Thoracic aorta (tissue), 2 donors: Measurements from ENCODE around the gene COLEC12. TPM values are rescaled to one million over a fixed set of nuclear protein-coding genes. Genes with fewer than 3 reads are reported as not detected.

Experiments used
- ATAC-seq: fragments of 150-250 bp; one replicate; pipeline ENCODE4 v1.8.0; 2017; ENCODE audit warnings: low read depth; ENCODE audit not compliant: insufficient number of reproducible peaks, low FRiP score
- DNase-seq: peaks from one replicate; pipeline ENCODE4 v3.0.0-alpha.2; 2020; ENCODE audit warnings: low spot score
- H3K27ac ChIP-seq, 2 donors: fragments of 200-600 bp; sonication (generic); 1 replicate in 1 of 2; 2 replicates in 1 of 2; pipeline ENCODE4 v1.5.1; 2016; ENCODE audit warnings: mild to moderate bottlenecking in 2 of 2, moderate library complexity in 2 of 2
- H3K27me3 ChIP-seq: fragments of 200-600 bp; sonication (generic); replicated peaks from 2 replicates; pipeline ENCODE4 v1.6.0; 2016; ENCODE audit warnings: mild to moderate bottlenecking; ENCODE audit not compliant: insufficient read depth
- H3K36me3 ChIP-seq: fragments of 200-600 bp; sonication (generic); one replicate; pipeline ENCODE4 v1.5.1; 2016
- H3K4me1 ChIP-seq, 2 donors: fragments of 200-600 bp; sonication (generic); 1 replicate in 1 of 2; 2 replicates in 1 of 2; pipeline versions ENCODE4 v1.5.1 to v1.6.0; 2016; ENCODE audit warnings: low read depth in 2 of 2, mild to moderate bottlenecking in 1 of 2; ENCODE audit not compliant: control insufficient read depth in 1 of 2
- H3K4me3 ChIP-seq: fragments of 200-600 bp; sonication (generic); 2 replicates; pipeline ENCODE4 v1.5.1; 2016; ENCODE audit warnings: mild to moderate bottlenecking
- H3K9me3 ChIP-seq: fragments of 200-600 bp; sonication (generic); 2 replicates; pipeline ENCODE4 v1.5.1; 2016
- total RNA-seq, 2 donors: library from RNA; depleted of rRNA; stranded (reverse); fragments of >200 nt; gene quantifications; one replicate each; pipeline versions ENCODE4 v1.1.0 to v1.2.3, GENCODE V29; 2016
- TF ChIP-seq, protein P1 (sequence below): fragments of 200-600 bp; sonication (generic); IDR thresholded peaks from one replicate; pipeline ENCODE4 v1.5.1; 2019; ENCODE audit warnings: antibody characterized with exemption

The COLEC12 gene
- total RNA-seq, 2 donors from 2014 or later, result 19.3 to 21.3 TPM

DNA sequence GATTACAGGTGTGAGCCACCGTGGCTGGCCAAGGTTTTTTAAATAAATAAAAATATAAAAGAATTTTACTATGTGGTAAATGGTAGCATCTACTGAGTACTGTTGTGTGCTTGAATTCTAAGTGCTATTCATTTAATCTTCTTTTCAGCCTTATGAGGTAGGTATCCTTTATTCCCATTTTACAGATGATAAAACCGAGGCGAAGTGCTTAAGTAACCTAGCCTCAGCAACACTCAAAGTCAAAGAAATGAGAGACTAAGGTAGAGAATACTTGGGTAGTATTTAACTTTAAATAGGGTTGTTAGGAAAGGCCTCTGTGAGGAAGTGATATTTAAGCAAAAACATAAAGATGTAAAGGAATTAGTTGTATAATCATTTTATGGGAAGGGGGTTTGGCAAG, 227.0 kb downstream of the COLEC12 start:
- peaks cover 1% of the 10 kb centered on the region for H3K9me3 ChIP-seq
- no peaks in the 10 kb centered on the region for H3K36me3 ChIP-seq
- H3K27ac ChIP-seq, result no peak overlapping the region
- TF ChIP-seq, protein P1, sequence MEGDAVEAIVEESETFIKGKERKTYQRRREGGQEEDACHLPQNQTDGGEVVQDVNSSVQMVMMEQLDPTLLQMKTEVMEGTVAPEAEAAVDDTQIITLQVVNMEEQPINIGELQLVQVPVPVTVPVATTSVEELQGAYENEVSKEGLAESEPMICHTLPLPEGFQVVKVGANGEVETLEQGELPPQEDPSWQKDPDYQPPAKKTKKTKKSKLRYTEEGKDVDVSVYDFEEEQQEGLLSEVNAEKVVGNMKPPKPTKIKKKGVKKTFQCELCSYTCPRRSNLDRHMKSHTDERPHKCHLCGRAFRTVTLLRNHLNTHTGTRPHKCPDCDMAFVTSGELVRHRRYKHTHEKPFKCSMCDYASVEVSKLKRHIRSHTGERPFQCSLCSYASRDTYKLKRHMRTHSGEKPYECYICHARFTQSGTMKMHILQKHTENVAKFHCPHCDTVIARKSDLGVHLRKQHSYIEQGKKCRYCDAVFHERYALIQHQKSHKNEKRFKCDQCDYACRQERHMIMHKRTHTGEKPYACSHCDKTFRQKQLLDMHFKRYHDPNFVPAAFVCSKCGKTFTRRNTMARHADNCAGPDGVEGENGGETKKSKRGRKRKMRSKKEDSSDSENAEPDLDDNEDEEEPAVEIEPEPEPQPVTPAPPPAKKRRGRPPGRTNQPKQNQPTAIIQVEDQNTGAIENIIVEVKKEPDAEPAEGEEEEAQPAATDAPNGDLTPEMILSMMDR, result no peak
- DNase-seq (no peak), ATAC-seq (no peak)
- no peak overlapping the region for H3K4me3 ChIP-seq
- peaks cover 0 to 14% of the 10 kb centered on the region in 2 donors for H3K4me1 ChIP-seq
- no peaks in the 10 kb centered on the region for H3K27me3 ChIP-seq

DNA sequence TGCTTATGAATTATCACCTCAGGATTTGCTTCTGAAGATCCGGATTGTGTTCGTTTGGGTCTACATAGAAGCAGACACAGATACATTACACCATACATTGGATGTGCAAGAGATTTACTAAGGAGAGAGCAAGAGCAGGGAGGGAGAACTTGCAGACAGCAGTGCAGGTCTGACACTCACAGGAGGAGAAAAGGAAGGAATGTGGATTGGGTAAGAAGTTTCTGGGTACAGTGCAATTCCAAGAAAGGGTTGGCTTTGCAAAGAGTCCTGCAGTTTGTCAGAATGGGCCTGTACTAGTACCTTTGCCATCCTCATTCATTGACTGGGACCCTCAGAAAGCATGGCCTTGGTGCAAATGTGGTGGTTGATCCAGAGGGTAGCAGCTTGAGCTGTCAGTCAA, 227.9 kb downstream of the COLEC12 start:
- TF ChIP-seq, protein P1, result no peak

DNA sequence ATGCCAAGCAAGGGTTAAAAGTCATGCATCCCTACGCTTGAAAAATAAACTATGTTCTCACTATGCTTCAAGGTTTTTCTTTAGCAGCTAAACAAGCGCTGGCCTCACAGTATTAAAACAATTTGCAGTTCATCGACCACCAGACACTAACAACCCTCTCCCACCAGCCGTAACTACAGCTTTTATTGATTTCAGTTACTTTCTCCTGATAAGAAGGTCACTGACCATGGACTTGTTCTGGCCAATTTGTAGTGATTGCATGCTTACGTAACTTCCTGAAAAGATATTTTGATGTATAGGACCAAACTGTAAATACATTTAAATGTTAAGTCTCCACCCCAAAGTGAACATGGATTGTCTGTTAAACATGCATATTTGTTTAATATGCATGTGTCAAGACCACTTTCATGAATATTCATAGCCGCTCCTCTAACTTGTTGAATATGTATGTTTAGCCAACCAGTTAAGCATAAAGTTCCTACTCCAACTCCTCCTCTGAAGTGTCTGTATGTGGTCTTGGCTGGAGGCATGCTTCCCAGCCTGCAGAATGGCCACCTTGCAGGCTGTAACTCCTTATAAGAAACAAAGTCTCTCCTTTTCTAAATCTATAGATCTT, 230.9 kb downstream of the COLEC12 start:
- Histone ChIP-seq H3K9me3 (no peaks in the 10 kb centered on the region), H3K27me3 (no peaks in the 10 kb centered on the region), H3K36me3 (peaks cover 3% of the 10 kb centered on the region), H3K4me3 (no peak overlapping the region), H3K27ac (no peak overlapping the region), H3K4me1 (peaks cover 0 to 26% of the 10 kb centered on the region in 2 donors)
- TF ChIP-seq, protein P1, result no peak
- ATAC-seq (no peak), DNase-seq (no peak)

More for the DNA sequence above, 227.9 kb downstream of the COLEC12 start:
- Histone ChIP-seq H3K9me3 (no peaks in the 10 kb centered on the region), H3K4me3 (no peak overlapping the region), H3K4me1 (peaks cover 0 to 15% of the 10 kb centered on the region in 2 donors), H3K27ac (no peak overlapping the region), H3K36me3 (no peaks in the 10 kb centered on the region), H3K27me3 (no peaks in the 10 kb centered on the region)
- ATAC-seq (no peak), DNase-seq (no peak)

DNA sequence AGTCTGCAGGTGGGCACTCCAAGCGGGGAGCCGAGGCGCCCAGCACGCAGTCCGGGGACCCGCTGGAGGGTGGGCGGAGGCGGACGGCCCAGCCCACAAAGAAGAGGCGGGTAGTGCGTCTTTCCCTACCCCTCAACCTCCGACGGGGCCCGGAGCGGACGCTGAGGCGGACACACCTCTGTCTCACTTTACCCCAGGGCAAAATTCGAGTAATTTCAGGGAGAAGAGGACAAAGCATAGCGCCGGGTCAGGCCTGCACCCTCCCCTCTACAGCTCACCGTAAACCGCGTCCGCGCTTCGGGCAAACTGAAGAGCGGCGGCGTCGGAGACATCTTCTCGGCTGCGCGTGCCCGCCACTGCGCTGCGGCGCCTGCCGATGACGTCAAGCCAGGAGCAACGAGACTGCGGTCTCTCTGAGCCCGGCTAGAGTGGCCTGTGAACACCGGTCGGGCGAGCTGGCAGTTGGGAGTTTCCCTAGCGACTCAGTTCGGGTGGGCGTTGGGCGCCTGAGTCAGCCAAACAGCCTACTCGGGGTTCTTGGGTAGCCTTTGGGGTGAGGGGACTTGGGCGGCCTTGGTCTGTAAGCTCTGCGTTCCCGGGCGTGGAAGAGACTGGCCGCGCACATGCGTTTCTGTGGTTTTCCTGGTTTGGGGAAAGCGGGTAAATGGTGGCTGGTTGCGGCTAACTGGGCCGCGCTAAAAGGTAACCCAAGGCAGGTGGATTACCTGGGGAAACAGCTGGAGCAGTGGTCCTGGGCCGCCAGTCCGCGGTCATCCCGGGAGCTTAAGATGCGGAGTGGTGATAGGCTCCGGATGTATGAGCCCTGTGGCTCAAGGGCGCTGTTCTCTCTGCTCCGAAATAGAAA, 232.6 kb downstream of the COLEC12 start, which contains the start of gene THOC1:
THOC1 (minus strand) TSS at position 360 of the 865 bp plus-strand sequence; CDS start at position 332, 28 bp downstream.
- Histone ChIP-seq H3K9me3 (no peaks in the 10 kb centered on the region), H3K27ac (peak within 1 kb of the TSS; percentile 90 to 94), H3K4me3 (peak within 1 kb of the TSS; percentile 97), H3K27me3 (no peaks in the 10 kb centered on the region), H3K4me1 (peaks cover 0 to 26% of the 10 kb centered on the region in 2 donors), H3K36me3 (peaks cover 15% of the 10 kb centered on the region)
- ATAC-seq, result peak; percentile 96
- TF ChIP-seq, protein P1, result no peak
- DNase-seq, result peak; percentile 88

DNA sequence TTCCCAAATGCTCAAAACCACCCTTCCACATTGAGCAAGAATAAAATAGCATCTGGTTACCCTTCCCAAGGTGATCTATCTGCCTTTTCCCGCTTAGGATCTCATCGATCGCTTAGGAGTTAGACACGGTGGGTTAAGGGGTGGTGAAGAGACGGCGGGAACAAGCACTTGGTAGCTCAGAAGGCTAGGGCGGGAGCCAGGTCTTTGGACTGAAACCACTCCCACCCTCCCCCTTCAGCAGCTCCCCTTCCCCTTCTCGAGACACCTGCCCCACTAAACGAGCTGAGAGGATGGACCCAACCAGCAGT, 233.2 kb downstream of the COLEC12 start:
- TF ChIP-seq, protein P1, result no peak
- peak overlapping the region; percentile 97 for H3K4me3 ChIP-seq
- peaks cover 0 to 26% of the 10 kb centered on the region in 2 donors for H3K4me1 ChIP-seq
- H3K27me3 ChIP-seq, result no peaks in the 10 kb centered on the region
- H3K27ac ChIP-seq, result peak overlapping the region; percentile 90 to 94
- no peaks in the 10 kb centered on the region for H3K9me3 ChIP-seq
- DNase-seq (no peak), ATAC-seq (no peak)
- H3K36me3 ChIP-seq, result peaks cover 15% of the 10 kb centered on the region
